Brain microvascular endothelial cell (primary cell): ENCODE data around the gene RPL27.

Experiments
- DNase-seq: peaks from one replicate; pipeline ENCODE4 v3.0.0-alpha.2; 2020
- H3K27ac ChIP-seq: fragments of 250-450 bp; sonication (Bioruptor Pico); 2 replicates; pipeline ENCODE4 v1.5.1; 2020; ENCODE audit warnings: mild to moderate bottlenecking, moderate library complexity
- H3K27me3 ChIP-seq: fragments of 250-450 bp; sonication (Bioruptor Pico); replicated peaks from 2 replicates; pipeline ENCODE4 v1.5.1; 2020; ENCODE audit warnings: mild to moderate bottlenecking
- H3K36me3 ChIP-seq: fragments of 250-450 bp; sonication (Bioruptor Pico); replicated peaks from 2 replicates; pipeline ENCODE4 v1.5.1; 2020; ENCODE audit warnings: mild to moderate bottlenecking
- H3K4me3 ChIP-seq: 2 replicates; pipeline ENCODE4 v1.5.1; 2011; ENCODE audit warnings: low read depth, mild to moderate bottlenecking, control low read depth, low read length, moderate library complexity
- in situ Hi-C: cut with HindIII; loops from 2 replicates; pipeline ENCODE4 v1.10.0; 2017; ENCODE audit warnings: low sequenced_read_pairs, low pct_ligation_motif_present
- TF ChIP-seq, protein P1 (sequence below): IDR thresholded peaks from 2 replicates; pipeline ENCODE4 v1.5.1; 2011; ENCODE audit warnings: low read depth, mild to moderate bottlenecking, moderate library complexity, low read length, control low read depth, inconsistent platforms; ENCODE audit errors: missing control alignments

The RPL27 gene

GRCh38 chr17:42980766-42981397 lies 17.3 kb upstream of the RPL27 start:
- peak; percentile 54 for DNase-seq
- peak overlapping the region; percentile 86 for H3K4me3 ChIP-seq
- no peaks in the 10 kb centered on the region for H3K36me3 ChIP-seq
- H3K27ac ChIP-seq: peak overlapping the region; percentile 55
- TF ChIP-seq, protein P1, sequence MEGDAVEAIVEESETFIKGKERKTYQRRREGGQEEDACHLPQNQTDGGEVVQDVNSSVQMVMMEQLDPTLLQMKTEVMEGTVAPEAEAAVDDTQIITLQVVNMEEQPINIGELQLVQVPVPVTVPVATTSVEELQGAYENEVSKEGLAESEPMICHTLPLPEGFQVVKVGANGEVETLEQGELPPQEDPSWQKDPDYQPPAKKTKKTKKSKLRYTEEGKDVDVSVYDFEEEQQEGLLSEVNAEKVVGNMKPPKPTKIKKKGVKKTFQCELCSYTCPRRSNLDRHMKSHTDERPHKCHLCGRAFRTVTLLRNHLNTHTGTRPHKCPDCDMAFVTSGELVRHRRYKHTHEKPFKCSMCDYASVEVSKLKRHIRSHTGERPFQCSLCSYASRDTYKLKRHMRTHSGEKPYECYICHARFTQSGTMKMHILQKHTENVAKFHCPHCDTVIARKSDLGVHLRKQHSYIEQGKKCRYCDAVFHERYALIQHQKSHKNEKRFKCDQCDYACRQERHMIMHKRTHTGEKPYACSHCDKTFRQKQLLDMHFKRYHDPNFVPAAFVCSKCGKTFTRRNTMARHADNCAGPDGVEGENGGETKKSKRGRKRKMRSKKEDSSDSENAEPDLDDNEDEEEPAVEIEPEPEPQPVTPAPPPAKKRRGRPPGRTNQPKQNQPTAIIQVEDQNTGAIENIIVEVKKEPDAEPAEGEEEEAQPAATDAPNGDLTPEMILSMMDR: no peak
- in situ Hi-C loops: no loop called here
- H3K27me3 ChIP-seq: no peaks in the 10 kb centered on the region

GRCh38 chr17:42982266-42982665 lies 16.0 kb upstream of the RPL27 start:
- in situ Hi-C loops: no loop called here

DNA sequence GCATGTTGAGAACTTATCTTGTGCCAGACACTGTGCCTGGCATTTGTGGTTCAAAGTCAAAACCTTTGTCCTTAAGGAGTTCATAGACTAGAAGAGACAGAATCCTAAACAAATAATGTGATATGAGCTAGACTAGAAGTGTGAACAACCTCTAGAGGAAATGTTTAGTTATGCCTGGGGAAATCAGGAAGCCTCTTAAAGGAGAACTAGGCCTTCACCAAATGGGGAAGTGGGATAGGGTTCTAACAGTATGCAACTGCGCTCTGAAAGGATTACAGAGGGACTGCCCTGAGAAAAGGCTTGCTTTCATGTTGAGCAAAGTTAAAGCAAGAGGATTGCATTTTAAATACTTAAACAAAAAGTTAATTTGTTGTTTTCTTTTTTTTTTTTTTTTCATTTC lies 13.0 kb upstream of the RPL27 start:
- Histone ChIP-seq H3K27me3 (no peaks in the 10 kb centered on the region), H3K36me3 (peaks cover 9% of the 10 kb centered on the region), H3K4me3 (no peak overlapping the region), H3K27ac (no peak overlapping the region)
- in situ Hi-C loops: no loop called here
- TF ChIP-seq, protein P1: no peak
- no peak for DNase-seq

More at GRCh38 chr17:42982266-42982665, 16.0 kb upstream of the RPL27 start:
- Histone ChIP-seq H3K27ac (no peak overlapping the region), H3K4me3 (no peak overlapping the region), H3K27me3 (no peaks in the 10 kb centered on the region), H3K36me3 (peaks cover 3% of the 10 kb centered on the region)
- DNase-seq: no peak
- TF ChIP-seq, protein P1: no peak

GRCh38 chr17:42989141-42989540 lies 9.1 kb upstream of the RPL27 start:
- in situ Hi-C loops: no loop called here
- H3K27ac ChIP-seq: peak overlapping the region; percentile 36

GRCh38 chr17:42989726-42990652 lies 8.2 kb upstream of the RPL27 start:
- TF ChIP-seq, protein P1: no peak
- H3K4me3 ChIP-seq: no peak overlapping the region
- H3K27me3 ChIP-seq: no peaks in the 10 kb centered on the region
- peak overlapping the region; percentile 42 for H3K27ac ChIP-seq
- no peak for DNase-seq
- in situ Hi-C loops: no loop called here
- peaks cover 36% of the 10 kb centered on the region for H3K36me3 ChIP-seq

More at GRCh38 chr17:42989141-42989540, 9.1 kb upstream of the RPL27 start:
- no peak for DNase-seq
- TF ChIP-seq, protein P1: no peak
- H3K4me3 ChIP-seq: no peak overlapping the region
- no peaks in the 10 kb centered on the region for H3K27me3 ChIP-seq
- peaks cover 36% of the 10 kb centered on the region for H3K36me3 ChIP-seq
